GM12878 (cell line): ENCODE results near the gene SLC29A2. TPM values are rescaled to one million over a fixed set of nuclear protein-coding genes. Genes with fewer than 3 reads are reported as not detected.

Experiments used
- ATAC-seq: fragments of 200-7000 bp; cut with Tn5 transposase; 3 replicates; pipeline ENCODE4 v1.9.1; 2020; ENCODE audit warnings: mild to moderate bottlenecking, moderate library complexity
- BruUV-seq: library from RNA; stranded (reverse); fragments of 400-500 nt; replicated peaks from 2 replicates; lab custom pipeline; 2021; lab: Mats Ljungman, UMichigan
- CTCF ChIA-PET: fragments of 300-600 bp; sonication (Branson Sonifier 250); formaldehyde crosslinking; extraction: SDS; loops from one replicate; lab custom pipeline; 2021; ENCODE audit warnings: inconsistent platforms; lab: Yijun Ruan, JAX
- POLR2A ChIA-PET: fragments of 350-600 bp; formaldehyde crosslinking; extraction: SDS; loops from one replicate; lab custom pipeline; 2021; ENCODE audit warnings: inconsistent platforms; lab: Charles Lee
- RAD21 ChIA-PET: fragments of 300-600 bp; sonication (Branson Sonifier 250); formaldehyde crosslinking; loops from one replicate; lab custom pipeline; 2023; ENCODE audit warnings: antibody characterized with exemption; ENCODE audit not compliant: unreplicated experiment; lab: Charles Lee
- SMC1A ChIA-PET: fragments of 300-600 bp; sonication (Branson Sonifier 250); formaldehyde crosslinking; loops from one replicate; lab custom pipeline; 2023; ENCODE audit not compliant: unreplicated experiment, uncharacterized antibody; lab: Charles Lee
- DNase-seq: peaks from one replicate; pipeline ENCODE4 v3.0.0-alpha.2; 2011; ENCODE audit warnings: low read depth, low spot score
- FAIRE-seq: peaks from 3 replicates; lab custom pipeline; 2011; peaks lifted over from hg19 to GRCh38; lab: Jason Lieb, UNC
- H2AFZ ChIP-seq: 2 replicates; pipeline ENCODE4 v1.6.0; 2011; ENCODE audit warnings: low read depth, low read length, control low read depth; ENCODE audit not compliant: control insufficient read depth
- H3K27ac ChIP-seq: 2 replicates; pipeline ENCODE4 v1.5.1; 2011; ENCODE audit warnings: control low read depth; ENCODE audit not compliant: control insufficient read depth, insufficient read depth
- H3K27me3 ChIP-seq, 2 experiments: replicated peaks in 1 of 2; 2 replicates each; pipeline versions ENCODE4 v1.6.0 to v1.6.1; 2011; ENCODE audit warnings: low read length in 1 of 2; ENCODE audit not compliant: control insufficient read depth in 2 of 2, insufficient read depth in 2 of 2
- H3K36me3 ChIP-seq, 2 experiments: 2 replicates each; pipeline ENCODE4 v1.5.1; 2011; ENCODE audit warnings: low read length in 1 of 2; ENCODE audit not compliant: control insufficient read depth in 2 of 2, insufficient read depth in 2 of 2
- H3K4me1 ChIP-seq: 2 replicates; pipeline ENCODE4 v1.6.1; 2011; ENCODE audit warnings: mild to moderate bottlenecking, low read length, moderate library complexity, mixed read lengths; ENCODE audit not compliant: control insufficient read depth, insufficient read depth
- H3K4me2 ChIP-seq: 2 replicates; pipeline ENCODE4 v1.6.0; 2011; ENCODE audit warnings: control low read depth; ENCODE audit not compliant: control insufficient read depth, insufficient read depth
- H3K4me3 ChIP-seq: fragments of 200-600 bp; sonication (generic); 2 replicates; pipeline ENCODE4 v1.5.1; 2016
- H3K79me2 ChIP-seq: 2 replicates; pipeline ENCODE4 v1.6.0; 2011; ENCODE audit warnings: low read length; ENCODE audit not compliant: control insufficient read depth, insufficient read depth
- H3K9ac ChIP-seq: 2 replicates; pipeline ENCODE4 v1.8.0; 2011; ENCODE audit warnings: low read length, control low read depth, mixed read lengths; ENCODE audit not compliant: control insufficient read depth, insufficient read depth
- H3K9me3 ChIP-seq: replicated peaks from 3 replicates; pipeline ENCODE4 v1.5.1; 2011; ENCODE audit warnings: mild to moderate bottlenecking, low read length; ENCODE audit not compliant: control insufficient read depth, insufficient read depth
- H4K20me1 ChIP-seq: 2 replicates; pipeline ENCODE4 v1.6.0; 2011; ENCODE audit not compliant: control insufficient read depth, insufficient read depth
- ATF2 ChIP-seq: IDR thresholded peaks from 2 replicates; pipeline ENCODE4 v1.6.1; 2012; ENCODE audit warnings: low read length, inconsistent platforms
- BCL11A ChIP-seq: IDR thresholded peaks from 2 replicates; pipeline ENCODE4 v1.6.1; 2011; ENCODE audit warnings: low read depth, low read length
- LARP7 ChIP-seq: fragments of 450-650 bp; IDR thresholded peaks from 2 replicates; pipeline ENCODE4 v1.6.1; 2017; ENCODE audit warnings: mild to moderate bottlenecking
- MXI1 ChIP-seq: fragments of 150-350 bp; IDR thresholded peaks from 2 replicates; pipeline ENCODE4 v1.6.1; 2011; ENCODE audit warnings: low read depth, mild to moderate bottlenecking, inconsistent platforms, low read length, improper control_type of control experiment
- NKRF ChIP-seq: fragments of 450-650 bp; conservative IDR thresholded peaks from 2 replicates; pipeline ENCODE4 v1.6.1; 2017; ENCODE audit warnings: mild to moderate bottlenecking, moderate library complexity
- NR2C2 ChIP-seq: IDR thresholded peaks from 2 replicates; pipeline ENCODE4 v1.6.1; 2011; ENCODE audit warnings: borderline replicate concordance, low read depth; ENCODE audit not compliant: control insufficient read depth, insufficient read length
- SIX5 ChIP-seq: IDR thresholded peaks from 2 replicates; pipeline ENCODE4 v1.6.1; 2011; ENCODE audit warnings: mild to moderate bottlenecking, low read depth, low read length, moderate library complexity; ENCODE audit not compliant: severe bottlenecking
- SMARCA5 ChIP-seq: fragments of 450-650 bp; IDR thresholded peaks from 2 replicates; pipeline ENCODE4 v1.6.1; 2017; ENCODE audit warnings: mild to moderate bottlenecking
- ZBTB33 ChIP-seq: fragments of 450-650 bp; IDR thresholded peaks from 2 replicates; pipeline ENCODE4 v1.6.1; 2017; ENCODE audit warnings: mild to moderate bottlenecking
- ZNF622 ChIP-seq: fragments of 450-650 bp; IDR thresholded peaks from 2 replicates; pipeline ENCODE4 v1.6.1; 2017; ENCODE audit warnings: mild to moderate bottlenecking, inconsistent platforms
- WGBS: methylation state at CpG from one replicate; pipeline ENCODE4 v1.1.6; 2016; ENCODE audit warnings: low lambda C conversion rate; ENCODE audit not compliant: insufficient replicate concordance, insufficient coverage; ENCODE audit errors: missing lambda C conversion rate; 5-methylcytosine and 5-hydroxymethylcytosine counted together
- in situ Hi-C: fragments of 300-500 bp; cut with MboI; formaldehyde crosslinking; loops from 9 replicates; pipeline ENCODE4 v1.14.3; 2018; ENCODE audit warnings: mixed read lengths
- intact Hi-C: fragments of 100-400 bp; cut with micrococcal nuclease; formaldehyde crosslinking; loops from one replicate; pipeline ENCODE4 v1.14.2; 2022; ENCODE audit not compliant: unreplicated experiment
- polyA plus RNA-seq, 11 experiments: library from polyadenylated mRNA; depleted of rRNA in 4 of 11; unstranded in 6 of 11; stranded (reverse) in 5 of 11; fragments of >200 nt; fragmentation: Nextera tagmentation in 4 of 11; fragmentation: Illumina TruSeq in 1 of 11; extraction: Ambion mirVana in 4 of 11; extraction: Trizol in 1 of 11; gene quantifications; 1 replicate in 1 of 11; 2 replicates in 10 of 11; pipeline versions ENCODE4 v1.2.1 to v1.2.3, GENCODE V29; 2011 to 2016; ENCODE audit warnings: inconsistent platforms in 2 of 11, missing spikeins in 2 of 11, low read depth in 1 of 11
- total RNA-seq, 4 experiments: library from RNA; depleted of rRNA in 3 of 4; stranded (reverse); fragments of >200 nt in 3 of 4; fragmentation: Illumina TruSeq in 1 of 4; extraction: Trizol in 1 of 4; gene quantifications; 2 replicates each; pipeline versions ENCODE4 v1.2.1 to v1.2.3, GENCODE V29; 2013 to 2021

The SLC29A2 gene
- total and polyA plus RNA-seq, 10 of the 15 experiments (the other 5 are each of a cell fraction or from before 2014, with no cell fraction given) = 0.27 to 7.5 (median 2.2) TPM

GRCh38 chr11:66318600-66318970, 53.0 kb downstream of the SLC29A2 start:
- 58% methylated on average over 3 of the region's 3 CpGs for whole genome bisulfite sequencing
- no peak overlapping the region for H3K4me3 ChIP-seq
- intact Hi-C loops = no loop called here

More at GRCh38 chr11:66318600-66318970, 53.0 kb downstream of the SLC29A2 start:
- in situ Hi-C loops = no loop called here
- ATAC-seq (no peak), FAIRE-seq (no peak), DNase-seq (no peak)
- Histone ChIP-seq H3K36me3 (no peaks in the 10 kb centered on the region), H3K27ac (peak overlapping the region; percentile 82), H3K9me3 (no peaks in the 10 kb centered on the region; the same call in 2 of the 3 replicates), H3K79me2 (no peaks in the 10 kb centered on the region), H4K20me1 (no peaks in the 10 kb centered on the region), H3K27me3 (no peaks in the 10 kb centered on the region; a peak in 1 of 4 replicates), H3K4me2 (no peak overlapping the region; the same call in 1 of the 2 replicates), H3K9ac (peak overlapping the region; percentile 50), H2AFZ (peak overlapping the region; percentile 82), H3K4me1 (peaks cover 18% of the 10 kb centered on the region)
- ChIA-PET RAD21 (no interaction called here), SMC1A (no interaction called here), POLR2A (interaction anchor here (1.6 kb wide), 1 partner anchor 30 kb away, joined by 3 read pairs; the partner anchor contains the start of gene YIF1A), CTCF (interaction anchor here (1.9 kb wide), 1 partner anchor 67 kb away, joined by 7 read pairs; no protein-coding TSS in a partner anchor)
- BruUV-seq = no TSS peak
- TF ChIP-seq BCL11A = no peak
- no peak for TF ChIP-seq NKRF
- TF ChIP-seq ZBTB33 = no peak
- TF ChIP-seq ATF2 = no peak
- no peak for TF ChIP-seq ZNF622
- TF ChIP-seq LARP7 = no peak
- TF ChIP-seq NR2C2 = no peak
- TF ChIP-seq MXI1 = no peak
- TF ChIP-seq SIX5 = no peak
- TF ChIP-seq SMARCA5 = no peak
